H9 (cell line): Measurements from ENCODE around the gene ARSG. TPM values are rescaled to one million over a fixed set of nuclear protein-coding genes. Genes with fewer than 3 reads are reported as not detected.

Experiments
- DNase-seq: peaks from one replicate; pipeline ENCODE4 v3.0.0-alpha.2; 2017
- H2AFZ ChIP-seq: one replicate; pipeline ENCODE4 v1.6.1; 2013; ENCODE audit warnings: mild to moderate bottlenecking, low read length, control low read depth, moderate library complexity
- H2AK5ac ChIP-seq: 2 replicates; pipeline ENCODE4 v1.6.1; 2013; ENCODE audit warnings: low read length, control low read depth, mixed read lengths; ENCODE audit not compliant: insufficient read length
- H2BK120ac ChIP-seq: one replicate; pipeline ENCODE4 v1.6.1; 2013; ENCODE audit warnings: low read depth, mild to moderate bottlenecking, low read length, control low read depth, inconsistent platforms; ENCODE audit not compliant: poor library complexity, severe bottlenecking
- H2BK12ac ChIP-seq: 2 replicates; pipeline ENCODE4 v1.6.1; 2013; ENCODE audit warnings: low read length, control low read depth, mixed read lengths, low read depth; ENCODE audit not compliant: insufficient read length
- H2BK15ac ChIP-seq: 2 replicates; pipeline ENCODE4 v1.6.1; 2013; ENCODE audit warnings: low read depth, low read length, control low read depth
- H2BK20ac ChIP-seq: one replicate; pipeline ENCODE4 v1.6.1; 2013; ENCODE audit warnings: low read depth, mild to moderate bottlenecking, low read length, control low read depth, inconsistent platforms; ENCODE audit not compliant: poor library complexity, severe bottlenecking
- H2BK5ac ChIP-seq: 2 replicates; pipeline ENCODE4 v1.6.1; 2013; ENCODE audit warnings: low read length, control low read depth, mixed read lengths; ENCODE audit not compliant: insufficient read length
- H3K14ac ChIP-seq: 2 replicates; pipeline ENCODE4 v1.6.1; 2013; ENCODE audit warnings: low read length, control low read depth; ENCODE audit not compliant: insufficient read depth
- H3K18ac ChIP-seq: 2 replicates; pipeline ENCODE4 v1.6.1; 2013; ENCODE audit warnings: low read depth, mild to moderate bottlenecking, mixed read lengths, low read length, control low read depth; ENCODE audit not compliant: insufficient read length
- H3K23ac ChIP-seq: 2 replicates; pipeline ENCODE4 v1.6.1; 2013; ENCODE audit warnings: low read length, control low read depth, mixed read lengths, low read depth; ENCODE audit not compliant: insufficient read length
- H3K23me2 ChIP-seq: 2 replicates; pipeline ENCODE4 v1.6.1; 2013; ENCODE audit warnings: low read depth, mild to moderate bottlenecking, mixed read lengths, low read length, control low read depth; ENCODE audit not compliant: insufficient read length, poor library complexity, severe bottlenecking
- H3K27ac ChIP-seq: 2 replicates; pipeline ENCODE4 v1.5.1; 2013; ENCODE audit warnings: low read length, control low read depth, mixed read lengths, low read depth; ENCODE audit not compliant: insufficient read length
- H3K27me3 ChIP-seq: 2 replicates; pipeline ENCODE4 v1.6.1; 2013; ENCODE audit warnings: low read length, control low read depth, inconsistent platforms; ENCODE audit not compliant: insufficient read depth
- H3K4ac ChIP-seq: 2 replicates; pipeline ENCODE4 v1.6.1; 2013; ENCODE audit warnings: low read depth, mild to moderate bottlenecking, control low read depth, inconsistent platforms, low read length, moderate library complexity
- H3K4me1 ChIP-seq: 2 replicates; pipeline ENCODE4 v1.6.1; 2013; ENCODE audit warnings: low read length, control low read depth, inconsistent platforms; ENCODE audit not compliant: insufficient read depth
- H3K4me2 ChIP-seq: 2 replicates; pipeline ENCODE4 v1.6.1; 2013; ENCODE audit warnings: low read length, control low read depth, mixed read lengths; ENCODE audit not compliant: insufficient read length, insufficient read depth
- H3K56ac ChIP-seq: 2 replicates; pipeline ENCODE4 v1.6.1; 2013; ENCODE audit warnings: low read depth, mild to moderate bottlenecking, mixed read lengths, low read length, control low read depth; ENCODE audit not compliant: insufficient read length
- H3K79me1 ChIP-seq: 2 replicates; pipeline ENCODE4 v1.6.1; 2013; ENCODE audit warnings: low read depth, mild to moderate bottlenecking, moderate library complexity, low read length, control low read depth, inconsistent platforms; ENCODE audit not compliant: insufficient read depth, poor library complexity, severe bottlenecking
- H3K79me2 ChIP-seq: 2 replicates; pipeline ENCODE4 v1.6.1; 2013; ENCODE audit warnings: low read length, control low read depth, inconsistent platforms; ENCODE audit not compliant: insufficient read depth
- H3K9ac ChIP-seq: 2 replicates; pipeline ENCODE4 v1.6.1; 2013; ENCODE audit warnings: low read length, control low read depth, mixed read lengths; ENCODE audit not compliant: insufficient read length; ENCODE audit errors: extremely low read depth
- H3K9me3 ChIP-seq: one replicate; pipeline ENCODE4 v1.6.1; 2013; ENCODE audit warnings: low read depth, low read length, inconsistent platforms; ENCODE audit not compliant: control insufficient read depth
- H3T11ph ChIP-seq: one replicate; pipeline ENCODE4 v1.6.1; 2013; ENCODE audit warnings: mild to moderate bottlenecking, low read length, control low read depth, inconsistent platforms
- H4K20me1 ChIP-seq: one replicate; pipeline ENCODE4 v1.6.1; 2013; ENCODE audit not compliant: control insufficient read depth, insufficient read length, insufficient read depth
- H4K5ac ChIP-seq: 2 replicates; pipeline ENCODE4 v1.6.1; 2013; ENCODE audit warnings: low read depth, mild to moderate bottlenecking, mixed read lengths, low read length, control low read depth; ENCODE audit not compliant: insufficient read length
- H4K8ac ChIP-seq: replicated peaks from 2 replicates; pipeline ENCODE4 v1.6.1; 2013; ENCODE audit warnings: low read length, control low read depth, mixed read lengths, low read depth; ENCODE audit not compliant: insufficient read length
- H4K91ac ChIP-seq: 2 replicates; pipeline ENCODE4 v1.6.1; 2013; ENCODE audit warnings: low read depth, mild to moderate bottlenecking, moderate library complexity, mixed read lengths, low read length, control low read depth; ENCODE audit not compliant: insufficient read length
- H3K27ac Mint-ChIP-seq, 3 experiments: 2 replicates in 2 of 3; 3 replicates in 1 of 3; pipeline ENCODE4 v1.8.0; 2020 to 2021; ENCODE audit warnings: mixed read lengths in 3 of 3, mild to moderate bottlenecking in 1 of 3, moderate library complexity in 1 of 3
- H3K27me3 Mint-ChIP-seq: 2 replicates; pipeline ENCODE4 v1.8.0; 2021; ENCODE audit warnings: low read depth, mild to moderate bottlenecking, moderate library complexity, mixed read lengths
- H3K36me3 Mint-ChIP-seq, 3 experiments: 2 replicates in 2 of 3; 3 replicates in 1 of 3; pipeline ENCODE4 v1.8.0; 2020 to 2021; ENCODE audit warnings: low read depth in 3 of 3, mixed read lengths in 3 of 3; ENCODE audit not compliant: insufficient read depth in 1 of 3
- H3K4me1 Mint-ChIP-seq, 2 experiments: 2 replicates each; pipeline ENCODE4 v1.8.0; 2020; ENCODE audit warnings: mixed read lengths in 2 of 2
- H3K4me3 Mint-ChIP-seq, 2 experiments: 2 replicates in 1 of 2; 3 replicates in 1 of 2; pipeline ENCODE4 v1.8.0; 2020 to 2021; ENCODE audit warnings: mild to moderate bottlenecking in 2 of 2, mixed read lengths in 2 of 2, moderate library complexity in 1 of 2
- H3K9me3 Mint-ChIP-seq, 2 experiments: 2 replicates in 1 of 2; 3 replicates in 1 of 2; pipeline ENCODE4 v1.8.0; 2020; ENCODE audit warnings: mild to moderate bottlenecking in 2 of 2, mixed read lengths in 2 of 2, moderate library complexity in 1 of 2
- WGBS: extraction: QIAGEN DNeasy Blood & Tissue Kit; methylation state at CpG from one replicate; pipeline ENCODE4 v1.1.7; 2013; ENCODE audit warnings: missing lambda C conversion rate, low lambda C conversion rate, mixed read lengths; ENCODE audit not compliant: insufficient read length; ENCODE audit errors: extremely low coverage; 5-methylcytosine and 5-hydroxymethylcytosine counted together
- total RNA-seq: library from RNA; stranded (reverse); gene quantifications from 2 replicates; pipeline ENCODE4 v1.2.1, GENCODE V29; 2021
- TF ChIP-seq, protein P1 (sequence below): fragments of 200-600 bp; sonication (generic); conservative IDR thresholded peaks from 3 replicates; pipeline ENCODE4 v1.8.0; 2021; ENCODE audit warnings: antibody characterized with exemption, mild to moderate bottlenecking

ARSG gene
- total RNA-seq, 1 experiment from 2014 or later, result 3.6 TPM

DNA sequence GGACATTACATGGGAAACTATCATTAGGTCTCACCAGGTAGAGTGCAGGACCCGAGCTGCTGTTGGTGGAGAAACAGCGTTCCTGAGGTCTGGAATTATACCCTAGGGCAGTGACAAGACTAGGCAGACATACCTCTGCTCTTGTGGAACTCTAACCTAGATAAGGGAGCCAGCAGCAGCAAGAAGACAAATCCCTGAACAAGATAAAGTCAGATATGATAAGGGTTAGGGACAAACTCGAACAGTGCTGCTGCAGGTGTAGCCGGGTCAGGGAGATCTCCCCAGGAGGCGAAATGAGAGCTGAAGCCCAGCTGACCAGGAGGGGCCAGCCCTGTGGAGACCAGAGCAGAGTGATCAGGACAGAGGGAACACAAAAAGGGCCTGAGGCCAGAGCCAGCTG lies 34.7 kb downstream of the ARSG start:
- no CpG with 5 or more reads among the region's 5 CpGs for WGBS
- Histone ChIP-seq H3K79me1 (no peaks in the 10 kb centered on the region), H2BK15ac (no peak overlapping the region), H3K9ac (no peak overlapping the region), H3K23ac (no peak overlapping the region), H4K91ac (no peak overlapping the region), H4K20me1 (no peaks in the 10 kb centered on the region), H3K23me2 (no peaks in the 10 kb centered on the region), H3T11ph (no peak overlapping the region), H4K8ac (no peak overlapping the region), H4K5ac (no peak overlapping the region), H3K9me3 (no peaks in the 10 kb centered on the region), H3K18ac (no peak overlapping the region), H3K79me2 (no peaks in the 10 kb centered on the region), H2AFZ (no peak overlapping the region), H3K27ac (no peak overlapping the region), H3K56ac (no peak overlapping the region), H2BK5ac (no peak overlapping the region), H3K14ac (no peak overlapping the region), H3K4me1 (no peaks in the 10 kb centered on the region), H2BK12ac (no peak overlapping the region), H3K4me2 (no peak overlapping the region), H3K27me3 (no peaks in the 10 kb centered on the region), H2BK120ac (no peak overlapping the region), H3K4ac (no peak overlapping the region), H2AK5ac (no peak overlapping the region), H2BK20ac (no peak overlapping the region)
- Mint-ChIP-seq H3K4me1 (peaks cover 6 to 8% of the 10 kb centered on the region in 2 experiments), H3K4me3 (no peak overlapping the region), H3K9me3 (peaks cover 5 to 13% of the 10 kb centered on the region in 2 experiments), H3K36me3 (peaks cover 0 to 7% (median 6%) of the 10 kb centered on the region in 3 experiments; a peak in 5 of 7 replicates), H3K27me3 (no peaks in the 10 kb centered on the region), H3K27ac (no peak overlapping the region)
- TF ChIP-seq, protein P1, sequence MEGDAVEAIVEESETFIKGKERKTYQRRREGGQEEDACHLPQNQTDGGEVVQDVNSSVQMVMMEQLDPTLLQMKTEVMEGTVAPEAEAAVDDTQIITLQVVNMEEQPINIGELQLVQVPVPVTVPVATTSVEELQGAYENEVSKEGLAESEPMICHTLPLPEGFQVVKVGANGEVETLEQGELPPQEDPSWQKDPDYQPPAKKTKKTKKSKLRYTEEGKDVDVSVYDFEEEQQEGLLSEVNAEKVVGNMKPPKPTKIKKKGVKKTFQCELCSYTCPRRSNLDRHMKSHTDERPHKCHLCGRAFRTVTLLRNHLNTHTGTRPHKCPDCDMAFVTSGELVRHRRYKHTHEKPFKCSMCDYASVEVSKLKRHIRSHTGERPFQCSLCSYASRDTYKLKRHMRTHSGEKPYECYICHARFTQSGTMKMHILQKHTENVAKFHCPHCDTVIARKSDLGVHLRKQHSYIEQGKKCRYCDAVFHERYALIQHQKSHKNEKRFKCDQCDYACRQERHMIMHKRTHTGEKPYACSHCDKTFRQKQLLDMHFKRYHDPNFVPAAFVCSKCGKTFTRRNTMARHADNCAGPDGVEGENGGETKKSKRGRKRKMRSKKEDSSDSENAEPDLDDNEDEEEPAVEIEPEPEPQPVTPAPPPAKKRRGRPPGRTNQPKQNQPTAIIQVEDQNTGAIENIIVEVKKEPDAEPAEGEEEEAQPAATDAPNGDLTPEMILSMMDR, result no peak
- DNase-seq, result no peak
